Panc1 (cell line): ENCODE data around the gene DCC.

Experiments
- POLR2AphosphoS5 ChIP-seq: IDR thresholded peaks from 2 replicates; pipeline ENCODE4 v1.6.1; 2012; ENCODE audit warnings: mild to moderate bottlenecking, low read depth, low read length, moderate library complexity
- REST ChIP-seq, 2 experiments: IDR thresholded peaks; 2 replicates each; pipeline ENCODE4 v1.6.1; 2011 to 2012; ENCODE audit warnings: low read depth in 2 of 2, control low read depth in 1 of 2, low read length in 1 of 2, mild to moderate bottlenecking in 1 of 2, moderate library complexity in 1 of 2; ENCODE audit not compliant: insufficient read depth in 1 of 2
- TF ChIP-seq, protein P1 (sequence below): fragments of 450-650 bp; IDR thresholded peaks from 2 replicates; pipeline ENCODE4 v1.5.1; 2017; ENCODE audit warnings: mild to moderate bottlenecking

GRCh38 chr18:53319628-53320027 is 979.6 kb downstream of the DCC start:
- TF ChIP-seq POLR2AphosphoS5 (no peak), REST (IDR thresholded peaks at IDR 0.05; ENCODE audit: insufficient read depth in 1 of 2, low read depth in 2 of 2, low read length in 1 of 2) (no peak)
- TF ChIP-seq, protein P1, sequence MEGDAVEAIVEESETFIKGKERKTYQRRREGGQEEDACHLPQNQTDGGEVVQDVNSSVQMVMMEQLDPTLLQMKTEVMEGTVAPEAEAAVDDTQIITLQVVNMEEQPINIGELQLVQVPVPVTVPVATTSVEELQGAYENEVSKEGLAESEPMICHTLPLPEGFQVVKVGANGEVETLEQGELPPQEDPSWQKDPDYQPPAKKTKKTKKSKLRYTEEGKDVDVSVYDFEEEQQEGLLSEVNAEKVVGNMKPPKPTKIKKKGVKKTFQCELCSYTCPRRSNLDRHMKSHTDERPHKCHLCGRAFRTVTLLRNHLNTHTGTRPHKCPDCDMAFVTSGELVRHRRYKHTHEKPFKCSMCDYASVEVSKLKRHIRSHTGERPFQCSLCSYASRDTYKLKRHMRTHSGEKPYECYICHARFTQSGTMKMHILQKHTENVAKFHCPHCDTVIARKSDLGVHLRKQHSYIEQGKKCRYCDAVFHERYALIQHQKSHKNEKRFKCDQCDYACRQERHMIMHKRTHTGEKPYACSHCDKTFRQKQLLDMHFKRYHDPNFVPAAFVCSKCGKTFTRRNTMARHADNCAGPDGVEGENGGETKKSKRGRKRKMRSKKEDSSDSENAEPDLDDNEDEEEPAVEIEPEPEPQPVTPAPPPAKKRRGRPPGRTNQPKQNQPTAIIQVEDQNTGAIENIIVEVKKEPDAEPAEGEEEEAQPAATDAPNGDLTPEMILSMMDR, result no peak
